GM21576 (cell line): Measurements from ENCODE around the gene YTHDF1.

Experiments used
- ATAC-seq: cut with Tn5 transposase; IDR thresholded peaks from one replicate; pipeline ENCODE4 v1.9.1; 2021; ENCODE audit warnings: mild to moderate bottlenecking, moderate library complexity; ENCODE audit not compliant: unreplicated experiment

Gene YTHDF1

DNA sequence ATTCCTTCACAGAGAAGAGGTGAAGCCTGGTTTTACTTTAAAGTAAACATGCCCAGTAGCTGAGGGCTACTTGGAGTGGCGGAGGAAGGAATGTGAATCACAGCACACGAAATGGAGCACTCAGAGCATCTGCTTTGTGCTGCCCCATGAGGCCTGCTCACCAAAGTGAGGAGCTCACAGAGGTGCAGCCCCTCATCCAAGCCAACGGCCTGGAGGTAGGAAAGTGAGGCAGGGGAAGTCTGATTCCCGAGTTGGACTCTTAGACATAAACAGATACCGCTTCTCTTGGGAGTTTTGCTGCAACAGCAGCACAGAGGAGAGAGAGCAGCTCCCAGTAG, 3.6 kb downstream of the YTHDF1 start:
- no peak for ATAC-seq

DNA sequence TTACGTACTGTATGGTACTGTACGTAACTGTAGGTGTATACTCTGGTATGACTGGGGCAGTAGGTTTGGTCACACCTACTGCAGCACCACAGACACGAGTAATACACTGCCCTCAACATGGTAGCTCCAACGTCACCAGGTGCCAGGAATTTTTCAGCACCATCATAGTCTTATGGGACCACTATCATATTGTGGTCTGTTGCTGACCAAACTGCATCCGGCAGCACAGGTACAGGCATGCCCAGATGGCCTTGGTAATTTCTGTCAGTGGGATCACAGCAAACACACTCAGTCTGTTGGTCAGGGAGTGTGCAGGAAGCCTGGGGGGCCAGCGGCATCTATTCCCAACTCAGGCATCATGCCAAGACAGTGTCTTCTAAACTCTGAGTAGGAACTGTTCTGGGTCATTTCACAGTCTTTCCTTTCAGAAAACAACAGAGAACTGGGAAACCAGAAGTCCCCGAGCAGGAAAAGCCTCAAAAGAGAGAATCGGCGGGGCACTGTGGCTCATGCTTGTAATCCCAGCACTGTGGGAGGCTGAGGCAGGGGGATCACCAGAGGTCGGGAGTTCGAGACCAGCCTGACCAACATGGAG, 5.8 kb downstream of the YTHDF1 start:
- ATAC-seq: no peak

DNA sequence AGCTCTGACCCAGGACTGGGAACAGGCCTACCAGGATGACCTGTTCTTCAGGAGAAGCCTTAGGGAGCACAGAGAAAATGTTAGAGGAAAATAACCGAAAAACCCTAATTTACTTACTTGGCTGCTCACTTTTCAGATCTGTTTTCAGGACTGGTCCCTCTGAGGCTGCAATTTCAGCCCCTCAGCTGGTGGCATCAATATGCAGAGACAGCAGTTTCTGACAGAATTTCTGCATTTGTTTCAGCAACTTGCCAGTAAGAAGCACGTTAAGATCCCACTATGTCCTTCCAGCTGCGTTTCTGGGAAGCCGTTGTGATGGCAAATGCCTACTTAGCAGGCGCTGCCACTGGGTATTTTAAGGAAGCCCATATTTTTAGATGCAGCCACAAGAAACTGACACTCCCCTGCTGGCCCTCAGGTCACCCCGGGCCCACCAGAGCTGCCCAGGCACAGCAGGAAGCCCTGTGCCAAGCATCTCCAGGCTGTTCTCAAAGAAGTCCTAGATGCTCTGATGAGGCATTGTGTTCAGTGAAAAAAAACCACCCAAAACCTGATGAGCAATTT, 7.5 kb downstream of the YTHDF1 start:
- no peak for ATAC-seq

DNA sequence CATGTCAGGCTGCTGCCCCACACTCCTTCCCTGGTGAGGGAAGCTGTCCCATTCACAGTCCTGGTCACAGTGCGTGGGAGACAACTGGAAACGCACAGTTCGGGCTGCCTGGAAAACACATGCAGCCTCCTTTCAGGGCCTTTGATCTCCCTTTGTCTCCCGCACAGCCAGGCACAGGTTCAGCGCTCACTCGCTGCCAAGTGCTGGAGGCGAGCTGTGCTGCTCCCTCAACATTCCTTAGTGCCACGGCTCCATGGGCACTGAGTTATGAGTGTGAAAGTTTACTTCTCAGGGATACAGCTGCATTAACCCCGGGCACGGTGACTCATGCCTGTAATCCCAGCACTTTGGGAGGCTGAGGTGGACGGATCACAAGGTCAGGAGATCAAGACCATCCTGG, 9.1 kb downstream of the YTHDF1 start:
- no peak for ATAC-seq

DNA sequence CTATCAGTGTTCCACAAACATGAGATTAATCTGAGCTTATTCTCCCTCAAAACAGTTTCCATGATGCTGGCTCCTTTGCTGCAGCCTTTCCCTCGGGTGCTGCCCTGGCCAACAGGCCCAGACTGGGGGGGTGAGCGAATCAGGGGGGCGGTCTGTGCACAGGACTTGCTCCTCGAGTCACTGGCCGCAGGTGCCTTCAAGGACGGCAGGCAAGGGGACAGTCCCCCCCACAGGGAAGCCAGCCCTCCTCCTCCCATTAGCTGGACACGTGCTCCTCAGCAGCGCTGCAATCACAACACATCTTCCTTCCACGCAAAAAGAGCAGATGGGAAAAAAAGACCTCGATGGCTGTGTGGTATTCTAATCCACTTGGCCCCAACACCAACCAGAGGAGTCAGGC, 10.0 kb downstream of the YTHDF1 start:
- ATAC-seq: no peak

DNA sequence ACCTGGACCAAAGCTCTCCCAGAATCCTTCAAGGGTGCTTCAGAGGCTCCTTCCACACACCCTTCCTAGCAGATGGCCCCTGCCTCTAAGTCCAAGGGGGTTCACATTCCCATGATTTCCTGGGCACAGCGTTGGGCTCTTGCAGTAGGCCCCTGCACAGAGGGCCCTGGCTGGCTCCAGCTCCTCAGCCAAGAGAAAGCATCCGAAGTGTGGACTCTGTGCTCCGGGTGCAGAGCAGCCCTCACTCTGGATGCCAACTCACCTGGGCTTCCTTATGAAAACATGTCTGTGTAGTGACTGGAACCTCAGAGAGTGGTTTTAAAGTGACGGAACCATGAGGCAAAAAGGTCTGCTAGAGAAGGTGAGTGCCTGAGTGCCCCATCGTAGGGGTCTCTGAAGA, 11.6 kb downstream of the YTHDF1 start:
- no peak for ATAC-seq

DNA sequence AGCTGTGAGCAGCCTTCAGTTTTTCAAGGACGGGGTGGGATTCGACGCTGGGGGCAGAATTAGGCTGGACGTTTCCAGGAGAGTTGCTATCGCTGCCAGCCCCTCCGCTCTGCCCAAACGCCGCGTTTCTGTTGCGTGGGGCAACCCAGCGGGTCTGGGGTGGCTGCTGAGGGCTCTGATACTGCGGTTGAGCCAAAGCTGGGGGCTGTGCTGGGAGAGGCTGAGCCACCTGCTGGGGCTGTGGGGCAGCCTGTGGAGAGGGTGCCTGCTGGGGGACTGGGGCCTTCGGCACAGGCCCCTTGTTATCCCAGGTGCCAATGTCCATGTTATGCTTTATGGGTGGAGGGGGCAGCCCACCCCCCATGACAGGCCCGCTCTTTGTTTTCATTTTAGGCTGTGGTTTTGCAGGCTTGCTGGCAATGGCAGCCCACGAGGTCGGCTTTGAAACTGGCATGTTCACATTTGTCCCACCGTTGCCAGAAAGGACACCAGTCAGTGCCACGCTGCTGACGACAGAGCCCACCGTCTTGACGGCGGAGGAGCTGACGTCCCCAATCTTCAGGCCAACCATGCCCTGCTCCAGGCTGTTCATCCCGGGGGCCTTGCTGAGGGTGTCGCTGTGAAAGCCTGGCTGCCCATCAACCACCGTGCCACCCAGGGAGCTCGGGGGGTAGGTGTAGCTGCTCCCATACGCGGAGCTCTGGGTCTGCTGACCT, 13.0 kb downstream of the YTHDF1 start:
- ATAC-seq: no peak

DNA sequence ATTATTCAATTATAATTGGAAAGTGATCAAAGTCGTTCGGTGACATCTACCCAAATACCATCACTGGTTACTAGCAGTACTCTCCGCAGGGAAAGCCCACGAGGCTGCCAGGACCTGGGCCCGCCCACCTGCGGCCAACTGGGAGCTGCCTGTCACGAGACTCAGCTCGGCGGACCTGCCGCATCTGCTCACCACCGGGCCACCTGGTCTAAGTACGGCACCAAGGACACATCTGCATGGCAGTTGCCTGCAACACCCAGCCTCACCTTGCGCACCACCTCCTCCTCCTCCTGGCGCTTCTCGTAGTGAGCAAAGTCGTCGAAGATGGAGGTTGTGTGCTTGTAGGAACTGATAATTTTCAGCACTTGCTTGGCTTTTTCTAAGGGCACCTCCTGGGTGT, 13.9 kb downstream of the YTHDF1 start:
- no peak for ATAC-seq

DNA sequence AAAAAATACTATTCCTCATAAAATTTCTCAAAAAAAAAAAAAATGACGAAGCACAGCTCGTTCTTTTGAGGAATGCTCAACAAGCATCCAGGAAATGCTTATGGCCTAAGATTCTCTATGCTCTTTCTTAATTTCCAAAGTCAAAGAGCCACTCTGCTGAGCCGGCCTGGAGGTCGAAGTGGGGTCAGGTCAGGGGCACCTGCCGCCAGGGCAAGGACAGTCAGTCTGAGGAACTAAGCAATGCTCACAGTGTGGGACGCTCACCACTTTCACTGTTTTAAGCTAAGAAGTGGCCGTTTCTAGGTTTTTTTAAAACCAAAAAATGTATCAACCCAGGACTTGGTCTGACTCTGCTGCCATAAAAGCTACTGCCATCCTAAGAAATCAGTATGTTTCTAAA, 17.3 kb downstream of the YTHDF1 start:
- no peak for ATAC-seq

DNA sequence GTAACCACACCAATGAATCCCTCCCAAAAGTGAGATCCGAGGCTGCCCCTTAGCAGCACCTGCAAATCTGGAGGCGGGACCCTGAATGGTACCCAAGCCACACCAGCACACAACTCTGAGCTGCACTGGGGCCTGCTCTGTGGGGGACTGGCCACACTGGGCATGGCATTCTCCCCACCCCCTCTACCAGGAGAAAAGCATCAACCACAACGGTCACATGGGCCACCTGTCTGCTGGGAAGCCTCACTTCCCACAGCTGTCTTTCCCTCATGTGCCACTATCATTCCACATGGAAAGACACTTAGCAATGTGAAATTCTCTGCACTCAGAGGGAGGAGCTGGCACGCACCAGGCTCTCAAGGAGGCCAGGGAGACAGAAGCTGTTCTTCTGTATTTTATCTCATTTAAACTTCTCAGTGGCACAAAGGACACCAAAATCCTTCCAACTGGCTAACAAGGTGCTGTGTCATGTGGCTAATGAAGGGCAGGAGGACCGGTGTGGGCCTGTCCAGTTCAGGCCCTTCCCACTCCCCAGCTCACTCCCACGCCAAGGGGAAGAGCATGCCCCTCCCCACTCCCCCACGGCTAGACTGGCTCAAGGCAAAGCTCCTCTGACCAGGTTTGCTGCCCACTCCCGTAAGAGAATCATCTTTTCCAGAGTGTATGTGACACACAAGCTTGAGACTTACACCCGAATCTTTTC, 19.0 kb downstream of the YTHDF1 start:
- ATAC-seq: no peak

DNA sequence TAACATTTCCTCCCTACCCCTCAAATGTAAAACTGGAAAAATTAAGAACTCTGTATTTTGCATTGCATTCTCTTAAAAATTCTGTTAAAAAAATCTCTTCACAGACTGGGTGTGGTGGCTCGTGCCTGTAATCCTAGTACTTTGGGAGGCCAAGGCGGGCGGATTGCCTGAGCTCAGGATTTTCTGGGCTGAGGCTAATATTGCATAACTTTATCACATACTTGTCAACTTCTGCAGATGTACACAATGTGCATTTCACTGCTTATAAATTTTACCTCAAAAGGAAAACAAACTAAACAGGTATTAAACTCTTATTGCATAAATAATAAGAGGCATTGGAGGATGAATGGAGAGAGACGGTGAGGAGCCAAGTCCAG, 21.1 kb downstream of the YTHDF1 start:
- no peak for ATAC-seq

DNA sequence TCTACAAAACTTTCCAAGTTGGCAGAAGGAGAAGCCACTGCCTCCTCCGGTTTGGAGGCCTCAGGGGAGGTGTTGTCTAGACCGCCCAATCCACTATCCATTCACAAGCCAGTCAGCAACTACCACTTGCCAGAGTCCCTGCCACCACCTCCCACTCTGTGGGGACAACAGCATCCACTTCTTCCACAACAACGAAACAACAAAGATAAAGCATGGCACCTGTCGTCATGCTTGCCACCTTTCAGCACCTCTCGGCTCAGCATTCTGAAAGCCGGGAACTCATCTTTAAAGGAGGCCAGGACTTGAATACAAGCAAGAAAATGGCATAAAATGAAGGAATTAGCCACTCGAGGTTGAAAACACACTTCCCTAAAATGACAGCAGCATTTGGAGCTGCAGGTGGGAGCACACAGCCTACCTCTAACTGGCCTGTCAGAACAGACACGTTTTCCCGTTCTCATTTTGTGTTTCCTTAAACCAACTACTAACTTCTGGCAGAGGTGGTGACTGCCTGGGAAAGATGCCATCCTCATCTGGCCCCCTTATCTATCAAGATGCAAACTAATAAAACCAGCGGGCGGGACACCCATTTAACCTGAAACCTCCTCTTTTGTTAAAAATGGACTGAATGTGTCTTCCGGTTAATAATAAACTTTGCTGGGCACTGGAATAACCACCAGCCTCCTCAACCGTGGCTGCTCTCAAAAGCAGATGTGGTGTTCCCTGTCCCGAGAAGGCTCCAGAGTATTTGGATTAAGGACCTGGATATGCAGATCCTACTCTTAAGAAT, 21.7 kb downstream of the YTHDF1 start:
- ATAC-seq: no peak

DNA sequence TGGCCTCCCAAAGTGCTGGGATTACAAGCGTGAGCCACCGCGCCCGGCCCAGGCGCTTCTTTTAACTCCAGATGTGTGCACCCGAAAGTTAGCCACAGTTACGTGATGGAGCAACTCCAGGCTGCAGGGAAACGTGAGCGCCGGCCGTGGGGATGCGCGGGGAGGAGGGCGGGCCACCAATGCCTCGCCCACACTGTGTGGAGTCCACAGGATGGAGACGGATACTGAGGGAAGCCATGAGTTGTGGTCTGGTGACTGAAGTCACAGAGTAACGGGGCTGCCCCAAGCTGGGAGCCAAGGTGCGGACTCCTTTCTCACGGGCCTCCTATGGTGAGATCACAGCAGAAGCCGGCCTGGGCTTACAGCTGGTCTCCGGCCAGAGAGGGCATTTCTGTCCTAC, 23.2 kb downstream of the YTHDF1 start:
- no peak for ATAC-seq

DNA sequence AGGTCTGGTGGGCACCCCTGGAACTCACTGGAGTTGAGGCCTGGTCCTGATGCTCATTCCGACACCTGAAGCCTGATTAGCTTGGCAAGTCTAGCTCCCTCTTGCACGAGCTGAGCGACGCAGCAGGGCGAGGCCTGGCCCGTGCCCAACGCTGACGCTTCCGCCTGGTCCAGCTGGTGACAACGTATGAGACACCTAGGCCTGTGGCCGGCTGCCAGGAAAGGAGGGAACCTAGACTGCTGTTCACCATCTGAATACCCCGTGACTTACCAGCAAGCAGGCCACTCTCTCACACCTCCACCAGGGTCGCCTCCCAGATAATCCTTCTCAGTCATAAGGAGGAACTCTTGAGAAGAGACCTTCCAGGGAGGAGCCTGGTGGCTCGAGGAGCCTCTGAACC, 24.5 kb downstream of the YTHDF1 start:
- ATAC-seq: no peak

DNA sequence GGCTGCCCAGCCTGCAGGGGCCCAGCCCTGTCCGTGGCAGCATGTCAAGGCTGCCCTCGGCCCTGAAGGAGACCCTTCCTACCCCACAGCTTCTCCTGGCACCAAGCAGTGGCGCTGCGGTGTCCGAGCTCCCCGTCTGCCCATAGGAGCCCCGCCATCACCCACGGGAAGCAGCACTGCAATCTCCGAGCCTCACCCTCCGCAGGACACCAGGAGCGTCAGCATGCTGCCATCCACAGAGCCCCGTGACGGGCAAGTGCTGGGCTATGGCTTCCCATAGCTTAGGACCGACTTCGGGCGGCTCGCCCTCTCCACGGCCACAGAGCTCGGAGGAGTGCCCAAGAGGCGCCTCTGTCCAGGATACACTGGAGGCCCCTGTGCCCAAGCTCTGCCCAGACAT, 25.1 kb downstream of the YTHDF1 start:
- ATAC-seq: no peak

DNA sequence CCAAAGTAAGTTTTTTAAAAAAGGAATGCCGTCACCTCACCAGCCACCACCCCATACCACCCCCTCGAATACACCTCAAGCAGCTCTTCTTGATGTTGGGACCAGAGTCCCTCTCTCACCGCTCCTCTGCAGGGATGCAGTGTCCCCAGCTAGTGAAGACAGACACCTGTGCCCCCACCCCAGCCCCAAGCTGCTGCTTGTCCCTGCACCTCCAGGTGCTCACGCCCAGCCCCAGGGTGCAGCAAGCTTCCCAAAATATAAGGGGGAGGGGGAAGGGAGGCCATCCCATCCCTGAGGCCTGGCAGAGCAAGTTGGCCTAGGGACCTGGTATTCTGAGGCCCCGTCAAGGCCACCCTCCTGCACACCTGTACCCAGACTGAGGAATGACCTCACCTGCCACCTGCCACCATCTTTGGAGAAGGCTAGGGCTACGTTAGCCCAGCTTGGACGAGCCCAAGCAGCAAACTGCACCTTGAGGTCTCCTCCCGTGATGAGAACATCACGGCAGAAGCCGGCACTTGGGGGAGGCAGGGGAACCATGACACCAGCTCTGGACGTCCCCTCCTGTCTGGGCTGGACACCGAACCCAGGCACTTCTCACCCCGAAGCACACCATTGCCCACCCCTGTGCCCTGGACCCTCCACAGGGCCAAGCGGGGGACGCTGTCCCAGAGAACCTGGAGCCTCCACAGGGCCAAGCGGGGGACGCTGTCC, 25.9 kb downstream of the YTHDF1 start:
- ATAC-seq: no peak

DNA sequence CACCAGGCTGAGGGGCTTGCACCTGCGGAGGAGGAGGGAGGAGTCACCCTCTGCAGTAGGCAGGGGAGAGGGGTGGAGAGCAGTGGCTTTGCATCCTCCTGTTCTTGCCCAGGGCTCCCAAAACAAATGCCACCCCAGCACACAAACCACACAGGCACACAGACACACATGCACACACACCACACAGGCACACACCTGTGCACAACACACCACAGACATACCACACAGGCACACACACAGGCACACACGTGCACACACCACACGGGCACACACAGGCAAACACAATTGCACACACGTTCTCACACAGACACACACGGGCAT, 26.6 kb downstream of the YTHDF1 start:
- ATAC-seq: no peak

DNA sequence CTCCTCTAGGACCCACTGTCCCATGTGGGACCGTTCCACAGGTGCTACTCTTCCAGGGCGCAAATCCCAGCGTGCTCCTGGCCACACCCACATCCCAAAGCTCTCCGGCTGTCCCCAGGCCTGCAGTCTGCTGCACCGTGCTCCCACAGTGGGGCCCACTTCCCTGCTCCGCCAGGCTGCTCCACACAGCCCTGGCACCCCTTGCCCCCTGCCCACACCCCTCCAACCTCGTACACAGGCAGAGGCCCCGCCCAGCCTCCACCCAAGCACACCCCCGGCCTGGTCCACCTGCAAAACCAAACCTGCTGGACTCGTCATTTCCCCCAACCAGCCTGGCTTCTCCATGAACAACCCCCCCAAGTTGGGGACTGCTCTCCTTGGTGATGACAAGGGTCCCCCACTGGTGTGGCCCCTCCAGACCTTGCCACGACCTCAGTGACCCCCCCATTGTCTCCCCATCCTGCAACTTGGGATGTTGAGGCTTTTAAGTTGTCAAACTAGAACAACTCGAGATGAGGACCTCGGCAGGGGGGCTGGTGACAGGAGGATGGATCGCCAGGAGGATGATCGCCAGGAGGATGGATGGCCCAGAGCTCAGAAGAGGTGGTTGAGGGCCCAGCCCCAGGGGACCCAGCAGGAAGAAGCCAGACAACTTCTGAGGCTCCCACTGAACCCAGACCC, 27.1 kb downstream of the YTHDF1 start:
- no peak for ATAC-seq

DNA sequence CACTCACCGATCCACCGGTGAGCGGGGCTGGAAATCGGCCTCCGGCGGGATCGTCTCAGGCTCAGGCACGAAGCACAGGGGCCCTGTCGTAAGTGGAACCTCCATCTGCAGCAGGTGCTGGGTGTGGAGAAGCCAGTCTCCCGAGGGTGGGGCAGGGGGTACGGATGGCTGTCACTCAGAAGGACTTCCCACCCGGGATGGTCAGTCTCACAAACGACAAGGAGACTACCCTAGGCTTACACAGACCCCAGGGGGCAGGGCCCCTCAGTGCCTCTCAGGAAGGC, 27.8 kb downstream of the YTHDF1 start:
- ATAC-seq: no peak

DNA sequence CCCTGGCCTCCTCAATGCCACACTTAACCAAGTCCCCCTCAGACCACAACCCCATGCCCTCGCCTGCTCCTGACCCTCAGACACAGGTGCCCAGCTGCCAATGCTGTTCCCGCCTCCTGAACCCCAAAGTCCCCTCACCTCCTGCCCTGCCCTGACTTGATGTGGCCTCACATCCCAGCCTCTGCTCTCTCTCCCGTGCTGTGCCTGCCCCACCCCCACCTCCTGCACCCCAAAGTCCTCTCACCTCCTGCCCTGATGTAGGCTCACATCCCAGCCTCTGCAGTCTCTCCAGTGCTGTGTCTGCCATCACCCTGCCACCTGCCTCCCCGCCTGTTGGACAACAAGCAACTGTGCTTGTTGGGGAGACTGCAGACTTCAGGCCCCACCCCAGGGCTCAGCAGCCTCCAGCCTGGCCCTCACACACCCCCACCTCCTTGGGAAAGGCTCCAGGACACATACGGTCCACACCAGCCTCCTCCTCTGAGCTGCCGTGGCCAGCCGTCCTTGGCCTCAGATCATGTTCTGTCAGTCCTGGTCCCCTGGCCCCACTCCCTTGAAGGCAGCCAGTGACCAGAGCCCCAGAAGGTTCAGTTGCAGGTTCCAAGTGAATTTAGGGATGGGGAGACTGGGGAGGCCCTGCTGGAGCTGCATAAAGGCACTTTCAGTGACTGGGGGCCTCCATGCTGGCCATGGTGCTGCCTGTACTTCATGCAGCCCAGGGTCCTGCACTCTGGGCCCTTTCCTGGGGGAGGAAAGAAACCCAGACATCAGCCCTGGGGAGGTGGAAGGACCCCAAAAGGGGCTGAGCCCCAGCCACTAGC, 28.4 kb downstream of the YTHDF1 start:
- ATAC-seq: no peak
